Stimulated activated CD4-positive, alpha-beta T cell treated with anti-CD3 and anti-CD28 coated beads, Interleukin-15, amount 100 ng/mL, for 1 hour (primary cell): ENCODE measurements around the gene SOX30.
"Not testable (repeated sequence)": the region's sequence is repeated elsewhere in the genome, so short reads cannot be mapped to it uniquely, and the experiment has no call there.

Experiments used
- DNase-seq, 2 donors: peaks; one replicate each; pipeline ENCODE4 v3.0.0-alpha.2; 2020; ENCODE audit warnings: low read depth in 1 of 2, low spot score in 1 of 2

The SOX30 gene

DNA sequence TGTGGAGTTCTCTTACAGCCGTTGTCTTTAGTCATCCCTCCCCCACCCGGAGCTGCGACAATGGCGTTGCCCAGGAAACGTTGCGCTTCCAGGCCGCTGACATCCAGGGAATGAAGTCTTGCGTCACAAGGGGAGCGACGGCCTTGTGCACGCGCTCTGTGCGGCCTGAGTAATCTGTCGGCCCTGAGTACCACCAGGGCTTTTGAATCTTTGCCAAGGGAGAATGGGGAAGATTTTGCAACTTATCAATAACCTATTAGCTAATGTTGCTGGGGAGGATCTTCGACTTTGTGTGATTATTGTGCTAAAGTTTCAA, at the start of gene SOX30:
SOX30 (minus strand) TSS at position 62 of the 316 bp plus-strand sequence. CDS start 360 bp downstream, outside the sequence.
- no peak for DNase-seq

- not testable (repeated sequence) for DNase-seq
Measured at GRCh38 chr5:157698674-157699073, 46.4 kb upstream of the SOX30 start.

DNA sequence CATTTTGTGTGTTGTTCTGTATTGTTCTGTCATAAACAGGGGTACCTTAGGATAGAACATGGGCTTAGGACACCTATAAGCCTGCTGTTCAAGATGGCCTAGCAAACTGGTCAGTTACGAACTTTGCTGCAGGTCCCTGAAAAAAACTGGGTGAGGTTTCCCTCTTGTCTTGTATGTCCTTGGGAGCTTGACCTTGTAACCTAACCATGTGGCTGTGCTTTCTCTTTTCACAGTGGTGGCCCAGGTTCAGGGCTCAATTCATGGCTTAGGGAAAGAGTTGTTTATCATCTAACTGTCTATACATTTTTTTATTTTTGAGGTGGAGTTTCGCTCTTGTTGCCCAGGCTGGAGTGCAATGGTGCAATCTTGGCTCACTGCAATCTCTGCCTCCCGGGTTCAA, 43.9 kb upstream of the SOX30 start:
- DNase-seq: not testable (repeated sequence)

GRCh38 chr5:157693816-157694215, 41.6 kb upstream of the SOX30 start:
- DNase-seq: not testable (repeated sequence)

DNA sequence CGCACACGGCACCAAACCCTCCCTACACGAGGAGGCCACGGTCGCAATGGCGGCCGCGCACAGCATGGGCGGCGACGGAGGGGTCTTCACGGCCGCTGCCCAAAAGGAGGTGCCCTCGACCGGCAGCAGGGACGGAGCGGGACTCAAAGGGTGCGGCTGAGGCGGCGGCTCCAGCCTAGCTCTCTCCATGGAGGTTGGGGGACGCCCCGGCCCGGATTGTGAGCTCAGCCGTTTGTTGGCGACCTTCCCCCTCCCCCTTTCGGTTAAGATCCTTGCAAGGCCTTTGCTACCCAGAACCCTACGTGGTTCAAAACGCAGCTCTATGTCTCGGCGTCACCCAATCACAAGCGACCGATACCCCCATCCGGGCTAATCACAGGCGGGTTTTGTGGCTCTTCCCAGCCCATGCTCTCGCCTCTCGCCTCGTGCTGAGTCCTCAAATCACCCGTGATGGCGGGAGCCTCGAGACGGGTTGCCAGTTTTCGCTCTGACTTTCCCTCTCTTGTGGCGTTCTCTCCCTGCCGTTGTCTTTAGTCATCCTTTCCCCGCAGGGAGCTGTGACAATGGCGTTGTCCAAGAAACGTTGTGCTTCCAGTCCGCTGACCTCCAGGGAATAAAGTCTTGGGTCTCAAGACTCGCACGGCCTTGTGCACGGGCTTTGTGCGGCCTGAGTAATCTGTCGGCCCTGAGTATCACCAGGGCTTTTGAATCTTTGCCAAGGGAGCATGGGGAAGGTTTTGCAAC, 38.6 kb upstream of the SOX30 start:
- DNase-seq: no peak

DNA sequence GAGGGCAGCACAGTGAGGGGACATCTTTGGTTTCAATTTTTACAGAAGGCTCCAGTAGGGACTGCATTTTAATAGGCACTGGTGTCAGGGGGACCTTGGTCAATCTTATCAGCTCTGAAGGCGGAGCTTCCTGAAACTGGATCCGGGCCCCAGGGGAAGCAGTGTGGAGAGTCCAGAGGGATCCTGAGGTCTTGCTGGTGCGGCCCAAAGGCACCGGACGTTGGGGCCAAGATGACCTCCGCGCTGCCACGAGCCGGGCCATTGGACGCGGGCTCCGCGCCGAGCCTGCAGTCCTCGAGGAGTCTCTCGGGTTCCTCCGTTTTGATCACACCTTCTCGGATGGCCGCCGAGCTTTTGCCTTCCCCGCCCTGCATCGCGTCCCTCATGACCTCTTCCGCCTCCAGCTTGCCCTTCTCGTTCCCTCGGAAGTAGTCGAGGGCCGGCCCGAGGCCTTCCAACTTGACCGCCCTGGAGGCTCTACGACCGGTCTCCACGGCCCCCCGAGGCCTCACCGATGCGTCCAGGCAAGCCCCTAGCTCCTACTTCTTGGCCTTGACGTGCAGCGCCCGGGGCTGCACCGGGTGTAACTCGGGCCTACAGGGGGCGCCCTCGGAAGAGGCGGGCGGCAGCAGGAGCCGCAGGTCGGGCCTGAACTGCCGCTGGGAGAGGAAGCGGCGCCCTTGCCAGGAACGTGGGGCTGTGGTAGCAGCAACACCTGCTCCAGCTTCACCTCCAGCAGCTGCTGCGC, 37.9 kb upstream of the SOX30 start:
- DNase-seq: no peak

- no peak for DNase-seq
Measured at GRCh38 chr5:157687198-157687554, 34.9 kb upstream of the SOX30 start.

DNA sequence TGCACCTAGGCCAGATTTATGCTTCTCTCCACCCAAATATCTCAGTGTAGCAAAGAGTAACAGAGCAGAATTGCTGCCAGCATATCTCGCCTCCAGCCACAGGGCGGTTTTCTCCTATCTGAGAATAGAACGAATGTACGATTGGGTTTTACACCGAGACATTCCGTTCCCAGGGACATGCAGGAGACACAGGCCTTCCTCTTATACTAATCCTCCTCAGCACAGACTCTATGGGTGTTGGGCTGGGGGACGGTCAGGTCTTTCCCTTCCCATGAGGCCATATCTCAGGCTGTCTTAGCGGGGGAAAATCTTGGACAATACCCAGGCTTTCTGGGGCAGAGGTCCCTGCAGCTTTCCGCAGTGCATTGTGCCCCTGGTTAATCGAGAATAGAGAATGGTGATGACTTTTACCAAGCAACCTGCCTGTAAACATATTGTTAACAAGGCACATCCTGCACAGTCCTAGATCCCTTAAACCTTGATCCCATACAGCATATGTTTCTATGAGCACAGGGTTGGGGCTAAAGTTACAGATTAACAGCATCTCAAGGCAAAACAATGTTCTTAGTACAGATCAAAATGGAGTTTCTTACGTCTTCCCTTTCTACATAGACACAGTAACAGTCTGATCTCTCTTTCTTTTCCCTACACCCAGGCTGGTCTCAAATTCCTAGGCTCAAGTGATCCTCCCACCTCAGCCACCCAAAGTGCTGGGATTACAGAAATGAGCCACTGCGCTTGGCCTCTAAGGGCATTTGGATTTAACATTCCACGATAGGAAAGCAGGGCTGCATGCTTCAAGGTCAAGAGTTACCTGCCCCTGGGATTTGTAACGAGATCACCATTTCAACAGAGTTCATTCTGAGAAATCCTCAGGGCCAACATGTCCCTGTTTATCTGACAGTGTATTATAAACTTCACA, 34.3 kb upstream of the SOX30 start:
- DNase-seq: not testable (repeated sequence)

GRCh38 chr5:157682257-157682656, 30.0 kb upstream of the SOX30 start:
- no peak for DNase-seq

DNA sequence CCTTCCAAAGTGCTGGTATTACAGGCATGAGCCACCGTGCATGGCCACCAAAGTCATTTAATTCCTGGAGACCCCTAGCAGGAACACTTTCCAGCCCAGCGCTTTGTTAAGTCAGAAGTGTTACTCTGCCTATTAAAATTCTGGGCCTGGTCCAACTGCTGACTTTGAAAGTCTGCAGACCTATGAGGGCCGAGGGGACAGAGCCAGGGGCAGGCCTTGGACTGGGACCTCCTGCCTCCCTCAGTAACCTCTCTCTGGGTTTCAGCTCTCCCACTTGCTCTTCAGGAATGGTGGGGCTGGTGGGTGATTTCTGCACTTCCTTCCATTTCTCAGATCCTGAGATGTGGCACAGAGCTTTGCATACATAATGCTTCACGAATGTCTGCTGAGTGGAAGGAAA, 28.8 kb upstream of the SOX30 start:
- DNase-seq: no peak

GRCh38 chr5:157680239-157680638, 28.0 kb upstream of the SOX30 start:
- no peak for DNase-seq

- DNase-seq: no peak
Measured at GRCh38 chr5:157679801-157680200, 27.6 kb upstream of the SOX30 start.

- DNase-seq: no peak
Measured at GRCh38 chr5:157677931-157678330, 25.7 kb upstream of the SOX30 start.

DNA sequence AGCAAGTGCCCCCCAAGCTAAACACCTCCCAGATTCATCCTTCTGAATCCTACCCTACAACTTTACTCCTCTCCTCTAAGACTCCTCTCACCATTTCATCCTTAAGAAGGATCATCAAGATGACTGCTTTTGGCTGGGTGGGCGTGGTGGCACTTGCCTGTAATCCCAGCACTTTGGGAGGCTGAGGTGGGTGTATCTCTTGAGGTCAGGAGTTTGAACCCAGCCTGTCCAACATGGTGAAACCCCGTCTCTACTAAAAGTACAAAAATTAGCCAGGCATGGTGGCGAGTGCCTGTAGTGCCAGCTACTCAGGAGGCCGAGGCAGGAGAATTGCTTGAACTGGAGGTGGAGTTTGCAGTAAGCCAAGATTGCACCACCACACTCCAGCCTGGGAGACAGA, 22.1 kb upstream of the SOX30 start:
- not testable (repeated sequence) for DNase-seq

- no peak for DNase-seq
Measured at GRCh38 chr5:157672976-157673375, 20.7 kb upstream of the SOX30 start.

GRCh38 chr5:157671592-157672330, 19.5 kb upstream of the SOX30 start:
- no peak for DNase-seq

DNA sequence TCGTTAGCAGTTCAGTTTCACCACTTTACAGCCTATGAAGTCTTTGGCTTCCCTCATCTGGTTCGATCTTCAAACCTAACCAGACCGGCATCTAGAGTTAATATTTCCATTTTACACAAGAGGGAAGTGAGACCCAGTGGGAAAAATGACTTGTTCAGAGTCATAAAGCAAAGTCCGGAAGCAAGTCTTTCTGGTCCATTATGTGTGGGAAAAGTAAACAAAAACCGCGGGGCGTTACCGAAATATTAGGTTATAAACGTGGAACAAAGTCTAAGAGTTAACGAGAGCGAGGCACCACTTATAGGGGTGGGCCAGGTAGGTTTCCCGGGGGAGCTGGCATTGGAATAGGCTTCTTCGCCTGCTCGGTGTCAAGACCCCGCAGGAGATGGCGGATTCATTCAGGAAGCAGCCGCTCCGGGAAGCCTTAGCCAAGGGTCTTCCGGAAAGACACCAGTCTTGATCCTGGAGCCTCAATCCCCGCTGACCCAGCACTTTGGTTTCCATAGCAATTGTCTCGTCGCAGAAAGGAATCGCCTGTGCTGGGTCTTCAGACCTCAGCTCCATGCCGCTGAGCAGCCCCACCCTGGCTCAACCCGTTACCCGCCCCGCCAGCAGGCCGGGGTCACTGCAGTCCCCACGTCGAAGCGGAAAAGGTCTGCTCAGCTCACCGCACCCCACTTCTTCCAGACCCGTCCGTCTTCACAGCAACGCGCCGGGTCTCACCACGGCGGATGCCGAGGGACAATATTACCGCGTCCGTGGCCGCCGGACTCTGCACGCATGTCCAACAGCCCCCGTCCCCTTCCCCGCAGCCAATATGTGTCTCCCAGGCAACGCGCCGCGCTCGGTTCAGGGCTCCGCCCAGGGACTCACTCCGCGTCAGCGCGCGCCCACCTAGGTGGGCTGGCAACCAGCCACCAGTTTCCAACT, 18.7 kb upstream of the SOX30 start, which contains the start of gene C5orf52:
C5orf52 (plus strand) TSS at position 872 of the 930 bp plus-strand sequence. CDS start 82 bp downstream, outside the sequence.
- no peak for DNase-seq

DNA sequence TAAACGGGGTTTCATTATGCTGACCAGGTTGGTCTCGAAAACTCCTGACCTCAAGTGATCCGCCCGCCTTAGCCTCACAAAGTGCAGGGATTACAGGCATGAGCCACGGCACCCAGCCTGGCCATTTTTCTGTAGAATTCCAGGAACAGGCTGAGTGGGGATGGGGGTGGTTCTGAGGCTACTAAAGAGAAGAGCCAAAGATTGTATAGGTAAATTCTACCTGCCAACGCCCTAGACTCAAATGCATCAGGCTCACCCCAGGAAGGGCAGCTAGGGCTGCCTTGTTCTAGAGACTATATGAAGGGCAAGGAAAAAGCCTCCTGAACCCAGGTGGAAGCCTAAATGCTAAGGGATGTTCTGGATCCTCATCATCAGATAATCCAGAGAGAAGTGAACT, 17.5 kb upstream of the SOX30 start:
- DNase-seq: no peak

- DNase-seq: no peak
Measured at GRCh38 chr5:157668356-157668755, 16.1 kb upstream of the SOX30 start.
